NCI-H2107 treated with DMSO at 0.1 percent for 48 hours (cell line): ENCODE measurements around the gene PRELID2.
"Not testable (repeated sequence)": the region's sequence is repeated elsewhere in the genome, so short reads cannot be mapped to it uniquely, and the experiment has no call there.

ENCODE experiments used
- DNase-seq: peaks from one replicate; lab custom pipeline; 2025; ENCODE audit not compliant: unreplicated experiment; lab: John Stamatoyannopoulos, UW

PRELID2 gene

DNA sequence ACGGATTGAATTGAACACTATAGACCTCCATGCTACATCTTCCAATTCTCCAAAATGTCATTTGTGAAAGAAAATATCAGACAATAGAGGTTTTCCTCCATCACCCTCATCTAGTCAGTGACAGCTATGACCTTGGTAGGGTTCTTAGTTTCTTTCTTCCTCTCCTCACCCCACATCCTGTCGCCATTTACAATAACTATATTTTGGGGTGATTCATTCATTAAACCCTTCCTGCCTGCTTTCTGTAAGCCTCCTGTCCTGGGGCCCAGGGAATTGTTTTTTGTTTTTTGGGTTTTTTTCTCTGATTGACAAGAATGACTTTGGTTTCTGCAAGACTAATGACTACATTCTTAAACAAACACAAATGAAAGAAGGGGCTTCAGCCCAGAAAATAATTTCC lies 82.6 kb downstream of the PRELID2 start:
- DNase-seq, result no peak

DNA sequence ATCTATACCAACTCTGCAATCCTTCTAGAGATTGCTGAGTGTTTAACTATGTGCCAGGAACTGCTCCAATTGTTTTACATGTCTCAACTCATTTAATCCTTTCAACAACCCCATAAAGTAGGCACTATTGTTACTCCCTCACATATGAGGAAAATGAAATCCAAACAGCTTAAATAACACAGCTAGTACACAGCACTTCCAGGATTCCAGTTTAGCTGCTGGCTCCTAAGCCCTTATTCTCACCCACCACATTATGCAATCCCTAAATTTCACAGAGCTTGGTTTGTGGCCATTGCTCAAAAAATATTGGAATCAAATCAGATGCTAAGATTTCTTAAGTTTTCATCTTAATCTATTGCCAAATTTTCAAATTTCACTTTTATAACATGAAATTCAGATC lies 84.9 kb downstream of the PRELID2 start:
- no peak for DNase-seq

DNA sequence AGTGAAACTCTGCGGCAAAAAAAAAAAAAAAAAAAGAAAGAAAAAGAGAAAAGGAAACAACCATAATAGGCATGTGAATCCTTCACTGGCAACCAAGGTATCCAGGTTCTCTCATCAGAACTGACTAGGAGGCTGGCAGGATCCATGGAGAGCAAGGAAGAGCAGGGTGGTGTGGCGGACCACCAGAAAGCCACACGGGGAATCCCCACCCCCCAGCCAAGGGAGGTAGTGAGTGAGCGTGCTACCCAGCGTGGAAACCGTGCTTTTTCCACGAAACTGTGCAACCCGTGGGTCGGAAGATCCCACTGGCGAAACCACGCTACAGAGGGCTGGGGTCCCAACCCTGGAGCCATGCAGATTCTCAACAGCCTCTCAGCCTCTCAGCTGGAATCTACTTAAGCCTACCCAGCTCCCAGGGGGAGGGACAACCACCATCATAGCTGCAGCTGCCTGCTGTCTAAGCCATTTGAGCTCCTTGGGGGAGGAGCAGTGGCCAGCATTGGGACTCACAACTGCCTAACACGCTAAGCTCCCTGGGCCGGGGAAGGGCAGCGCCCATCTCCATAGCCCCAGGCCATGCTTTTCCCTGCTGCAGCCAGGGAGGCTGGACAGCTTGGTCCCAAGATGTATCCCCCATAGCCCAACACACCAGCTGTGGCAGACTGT lies 91.6 kb downstream of the PRELID2 start:
- no peak for DNase-seq

DNA sequence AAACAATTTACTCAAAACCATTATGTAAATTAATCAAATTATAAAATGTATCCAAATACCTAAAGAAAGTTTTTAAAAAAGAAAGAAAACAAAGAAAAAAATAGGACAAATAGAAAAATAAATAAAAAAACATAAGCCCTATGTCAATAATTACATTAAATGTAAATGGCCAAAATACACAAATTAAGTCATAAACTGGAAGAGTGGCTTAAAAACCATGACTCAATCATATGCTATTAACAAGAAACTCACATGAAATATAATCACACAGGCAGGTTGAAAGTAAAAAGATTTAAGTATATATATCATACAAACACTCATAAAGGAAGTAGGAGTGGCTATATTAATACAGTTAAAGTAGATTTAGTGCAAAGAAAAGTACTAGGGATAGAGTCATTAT lies 95.3 kb downstream of the PRELID2 start:
- no peak for DNase-seq

DNA sequence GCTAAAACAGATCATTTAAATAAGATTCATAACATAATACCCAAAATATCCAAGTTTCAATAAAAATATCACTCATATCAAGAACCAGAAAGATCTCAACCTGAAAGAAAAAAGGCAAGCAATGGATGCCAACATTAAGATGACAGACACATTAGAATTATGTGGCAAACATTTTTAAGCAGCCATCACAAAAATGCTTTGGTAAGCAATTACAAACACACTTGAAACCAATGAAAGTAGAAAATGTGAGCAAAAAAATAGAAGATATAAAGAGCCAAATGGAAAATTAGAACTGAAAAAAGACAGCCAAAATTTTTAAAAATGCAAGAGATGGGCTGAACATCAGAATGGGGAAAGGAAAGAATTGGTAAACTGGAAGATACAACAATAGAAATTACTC lies 96.9 kb downstream of the PRELID2 start:
- no peak for DNase-seq

DNA sequence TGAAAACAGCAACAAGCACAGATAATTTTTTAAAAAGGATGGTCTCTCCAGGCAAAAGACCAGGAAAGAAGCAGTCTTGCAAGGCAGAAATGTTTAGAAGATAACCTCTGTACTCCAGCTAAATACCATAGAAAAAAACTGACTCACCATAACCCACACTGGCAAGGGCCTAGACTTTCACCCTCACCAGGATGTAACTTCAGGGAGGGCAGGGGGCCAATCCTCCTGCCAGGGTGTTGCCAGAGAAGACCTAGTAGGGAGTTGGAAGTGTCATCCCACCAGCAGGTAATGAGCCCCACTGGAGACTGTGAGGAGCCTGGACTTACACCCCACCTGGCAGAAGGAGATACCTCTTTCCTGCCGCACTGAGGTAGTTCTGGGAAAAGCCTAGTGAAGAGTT lies 97.6 kb downstream of the PRELID2 start:
- DNase-seq, result no peak

DNA sequence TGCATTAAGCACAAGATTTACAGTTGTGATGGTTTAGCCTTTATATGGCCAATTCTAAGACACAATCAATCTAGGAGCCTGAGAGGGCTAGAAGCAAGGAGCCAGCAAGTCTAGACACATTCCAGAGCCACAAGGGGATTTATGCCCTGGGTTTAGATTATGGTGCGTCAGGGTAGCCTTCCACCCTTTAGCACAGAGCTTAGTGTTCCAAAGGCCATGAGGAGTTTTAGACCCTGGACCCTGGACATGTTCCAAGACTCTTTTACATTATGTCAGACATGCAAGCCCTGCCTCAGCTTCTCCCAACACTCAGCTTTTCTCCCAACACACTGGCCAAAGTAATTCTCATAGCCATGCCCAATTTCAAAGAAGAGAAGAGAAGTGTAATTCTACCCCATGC lies 105.2 kb downstream of the PRELID2 start:
- DNase-seq, result not testable (repeated sequence)

DNA sequence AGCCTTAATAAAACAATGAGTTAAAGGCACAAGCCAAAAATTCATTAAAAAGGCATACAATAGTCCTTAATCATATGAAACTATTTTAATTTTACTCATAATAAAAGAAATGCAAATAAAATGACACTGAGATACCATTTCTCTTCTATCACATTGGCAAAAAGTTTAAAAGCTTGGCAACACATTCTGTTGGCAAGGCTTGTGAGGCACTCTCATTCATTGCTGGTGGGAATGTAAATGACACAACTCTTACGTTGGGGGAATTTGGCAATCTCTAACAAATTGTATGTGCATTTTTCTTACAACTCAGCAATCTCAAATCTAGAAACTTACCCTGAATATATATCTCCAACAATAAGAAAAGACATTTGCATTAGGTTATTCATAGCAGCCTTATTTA lies 111.6 kb downstream of the PRELID2 start:
- no peak for DNase-seq

DNA sequence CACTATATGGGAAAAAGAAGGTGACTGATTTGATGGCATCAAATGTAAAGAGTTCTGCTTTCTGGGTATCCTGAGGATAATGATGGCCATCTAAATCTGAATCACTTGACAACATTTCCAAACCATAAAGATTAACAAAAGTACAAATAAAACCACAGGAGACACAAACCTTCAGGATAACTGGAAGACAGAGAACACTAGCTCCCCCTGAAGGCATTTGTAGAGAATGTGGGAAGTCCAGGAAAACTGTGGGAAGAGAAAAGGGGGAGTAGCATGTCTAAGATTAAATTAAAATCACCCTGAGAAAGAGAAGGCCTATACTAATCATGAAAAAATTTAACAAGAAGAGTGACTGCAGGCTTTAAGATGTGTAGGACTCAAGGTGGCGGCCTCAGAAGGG lies 116.2 kb downstream of the PRELID2 start:
- no peak for DNase-seq

DNA sequence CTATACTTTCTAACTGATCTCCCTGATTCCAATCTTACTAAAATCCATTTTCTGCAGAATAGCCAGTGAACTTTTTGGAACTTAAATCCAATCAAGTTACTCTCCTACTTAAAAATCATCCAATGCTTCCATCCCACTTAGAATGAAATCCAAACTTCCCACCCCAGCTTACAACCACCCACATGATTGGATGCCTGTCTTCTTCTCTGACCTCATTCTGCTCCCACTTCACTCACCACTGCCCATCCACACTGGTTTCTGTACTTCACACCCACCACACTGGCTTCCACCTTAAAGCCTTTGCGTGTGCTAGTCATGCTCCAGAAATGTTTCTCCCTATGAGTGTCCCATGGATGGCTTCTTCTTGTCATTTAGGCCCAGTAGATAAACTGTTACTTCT lies 119.7 kb downstream of the PRELID2 start:
- no peak for DNase-seq

DNA sequence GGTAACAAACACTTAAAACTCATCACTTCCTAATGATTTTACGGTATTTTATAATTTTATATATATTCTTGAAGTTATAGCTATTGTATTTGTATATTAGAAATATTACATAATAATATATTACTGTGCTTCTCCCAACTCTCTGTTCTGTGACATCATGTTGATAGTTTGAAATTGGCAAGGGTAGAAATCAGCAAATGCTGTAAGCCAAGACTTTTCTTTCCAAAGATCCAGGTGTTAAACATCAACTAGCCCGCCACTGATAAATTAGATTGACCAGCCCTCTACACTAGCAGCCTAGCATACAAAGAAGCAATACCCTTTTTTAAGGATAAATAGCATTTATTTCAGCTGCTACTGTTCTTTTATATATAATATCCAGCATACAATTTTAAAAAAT lies 122.9 kb downstream of the PRELID2 start:
- no peak for DNase-seq

DNA sequence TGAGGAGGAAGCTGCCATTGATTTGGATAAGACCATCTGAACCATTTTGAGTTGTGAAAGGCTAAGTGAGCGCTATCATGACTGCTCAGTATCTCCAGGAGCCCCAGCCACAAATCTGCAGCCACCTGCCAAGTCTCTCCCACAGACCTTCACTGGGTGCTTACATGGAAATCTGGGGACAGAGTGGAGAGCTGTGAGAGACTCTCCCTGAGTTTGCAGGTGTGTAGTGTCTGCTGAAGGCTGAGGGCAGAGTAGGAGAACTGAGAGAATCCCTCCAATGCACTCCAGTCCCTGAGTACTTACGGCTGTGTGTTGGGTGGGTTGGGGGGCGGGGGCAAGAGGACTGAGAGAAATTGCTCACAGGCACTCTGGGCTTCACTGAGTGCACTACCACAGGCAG lies 123.7 kb downstream of the PRELID2 start:
- no peak for DNase-seq
